Measurements from ENCODE around the gene ICAM4. TPM values are rescaled to one million over a fixed set of nuclear protein-coding genes. Genes with fewer than 3 reads are reported as not detected.

ICAM4 gene
- total and polyA plus RNA-seq, 9 of the 15 experiments (the other 6 are each of a cell fraction or from before 2014, with no cell fraction given), result 14.1 to 86.1 (median 29.6) TPM

DNA sequence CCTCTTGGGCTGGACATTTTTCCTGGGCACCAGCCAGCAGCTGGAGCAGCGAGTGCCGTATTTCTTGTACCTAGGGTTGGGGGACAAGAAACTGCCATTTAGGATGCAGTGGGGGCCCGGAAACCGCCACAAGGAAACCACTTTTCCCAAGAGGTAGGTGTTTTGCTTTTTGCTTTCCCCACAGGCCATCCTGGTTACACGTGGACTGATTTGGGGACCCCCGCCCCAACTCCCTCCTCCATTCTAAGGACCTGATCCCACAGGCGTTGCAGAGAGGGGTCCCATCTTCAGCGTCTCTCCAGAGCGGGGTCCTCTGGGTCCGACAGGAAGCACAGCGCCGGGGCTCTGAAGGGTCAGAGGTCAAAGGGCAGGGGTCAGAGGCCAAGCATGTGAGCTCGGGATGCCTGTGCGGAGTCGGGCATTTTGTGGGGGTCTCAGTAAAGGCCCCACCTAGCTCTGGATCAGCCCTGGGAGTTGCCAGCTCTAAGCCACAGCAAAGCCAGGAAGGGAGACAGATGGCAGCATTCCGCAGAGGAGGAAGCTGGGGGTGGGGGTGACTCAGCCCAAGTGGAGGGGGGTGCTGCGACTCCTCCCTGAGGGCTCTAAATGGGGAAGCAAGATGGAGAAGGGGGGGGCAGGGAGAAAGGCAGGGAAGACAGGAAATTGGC is 18.5 kb downstream of the ICAM4 start (continued):
- no peak for TF ChIP-seq E2F6 (IDR thresholded peaks at IDR 0.05; ENCODE audit: borderline replicate concordance in 1 of 2, extremely low read depth in 1 of 2, insufficient read depth in 1 of 2, insufficient read length in 1 of 2, low read depth in 1 of 2, low read length in 1 of 2, poor library complexity in 1 of 2, severe bottlenecking in 1 of 2)
- no peak for TF ChIP-seq POLR3G (IDR thresholded peaks at IDR 0.05; ENCODE audit: extremely low read depth, insufficient read length, insufficient replicate concordance)
- TF ChIP-seq SMARCC2 (IDR thresholded peaks at IDR 0.05; ENCODE audit: low read depth), result no peak
- no peak for TF ChIP-seq BCLAF1 (IDR thresholded peaks at IDR 0.05; ENCODE audit: borderline replicate concordance in 1 of 2, control insufficient read depth in 1 of 2, low read depth in 2 of 2, low read length in 1 of 2)
- no peak for TF ChIP-seq ZNF507 (tag; conservative IDR thresholded peaks at IDR 0.05)
- TF ChIP-seq, protein P1, sequence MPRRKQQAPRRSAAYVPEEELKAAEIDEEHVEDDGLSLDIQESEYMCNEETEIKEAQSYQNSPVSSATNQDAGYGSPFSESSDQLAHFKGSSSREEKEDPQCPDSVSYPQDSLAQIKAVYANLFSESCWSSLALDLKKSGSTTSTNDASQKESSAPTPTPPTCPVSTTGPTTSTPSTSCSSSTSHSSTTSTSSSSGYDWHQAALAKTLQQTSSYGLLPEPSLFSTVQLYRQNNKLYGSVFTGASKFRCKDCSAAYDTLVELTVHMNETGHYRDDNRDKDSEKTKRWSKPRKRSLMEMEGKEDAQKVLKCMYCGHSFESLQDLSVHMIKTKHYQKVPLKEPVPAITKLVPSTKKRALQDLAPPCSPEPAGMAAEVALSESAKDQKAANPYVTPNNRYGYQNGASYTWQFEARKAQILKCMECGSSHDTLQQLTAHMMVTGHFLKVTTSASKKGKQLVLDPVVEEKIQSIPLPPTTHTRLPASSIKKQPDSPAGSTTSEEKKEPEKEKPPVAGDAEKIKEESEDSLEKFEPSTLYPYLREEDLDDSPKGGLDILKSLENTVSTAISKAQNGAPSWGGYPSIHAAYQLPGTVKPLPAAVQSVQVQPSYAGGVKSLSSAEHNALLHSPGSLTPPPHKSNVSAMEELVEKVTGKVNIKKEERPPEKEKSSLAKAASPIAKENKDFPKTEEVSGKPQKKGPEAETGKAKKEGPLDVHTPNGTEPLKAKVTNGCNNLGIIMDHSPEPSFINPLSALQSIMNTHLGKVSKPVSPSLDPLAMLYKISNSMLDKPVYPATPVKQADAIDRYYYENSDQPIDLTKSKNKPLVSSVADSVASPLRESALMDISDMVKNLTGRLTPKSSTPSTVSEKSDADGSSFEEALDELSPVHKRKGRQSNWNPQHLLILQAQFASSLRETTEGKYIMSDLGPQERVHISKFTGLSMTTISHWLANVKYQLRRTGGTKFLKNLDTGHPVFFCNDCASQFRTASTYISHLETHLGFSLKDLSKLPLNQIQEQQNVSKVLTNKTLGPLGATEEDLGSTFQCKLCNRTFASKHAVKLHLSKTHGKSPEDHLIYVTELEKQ (CRISPR knock-in tag; IDR thresholded peaks at IDR 0.05), result no peak
- no peak for TF ChIP-seq CBX3 (IDR thresholded peaks at IDR 0.05; ENCODE audit: borderline replicate concordance in 1 of 2, low read length in 2 of 2)
- no peak for TF ChIP-seq ZNF134 (CRISPR knock-in tag; conservative IDR thresholded peaks at IDR 0.05)
- TF ChIP-seq ZNF407 (IDR thresholded peaks at IDR 0.05; ENCODE audit: low read depth), result no peak
- no peak for TF ChIP-seq SOX6 (IDR thresholded peaks at IDR 0.05)
